ENCODE measurements around the gene IFITM10.

The IFITM10 gene

GRCh38 chr11:1785749-1786413 lies 35.5 kb upstream of the IFITM10 start:
- no peak for DNase-seq (ENCODE audit: low read depth, low spot score)
- Histone ChIP-seq H3K4me3 (ENCODE audit: insufficient read length, low read depth) (no peak overlapping the region), H3K4me1 (ENCODE audit: insufficient read depth, insufficient read length) (peaks cover 23% of the 10 kb centered on the region), H3K27me3 (ENCODE audit: insufficient read depth, insufficient read length) (no peaks in the 10 kb centered on the region), H3K9me3 (ENCODE audit: insufficient read depth, low read length) (no peaks in the 10 kb centered on the region), H3K36me3 (ENCODE audit: insufficient read depth, insufficient read length, low read length) (no peaks in the 10 kb centered on the region), H3K9ac (ENCODE audit: insufficient read length, low read depth) (no peak overlapping the region)
- TF ChIP-seq SUZ12 (IDR thresholded peaks at IDR 0.05; ENCODE audit: extremely low read depth, insufficient read depth, insufficient read length) = no peak
- no peak for TF ChIP-seq ZNF274 (IDR thresholded peaks at IDR 0.05; ENCODE audit: low read depth, low read length)
- no peak for TF ChIP-seq YY1 (IDR thresholded peaks at IDR 0.05; ENCODE audit: insufficient read depth, insufficient read length)

DNA sequence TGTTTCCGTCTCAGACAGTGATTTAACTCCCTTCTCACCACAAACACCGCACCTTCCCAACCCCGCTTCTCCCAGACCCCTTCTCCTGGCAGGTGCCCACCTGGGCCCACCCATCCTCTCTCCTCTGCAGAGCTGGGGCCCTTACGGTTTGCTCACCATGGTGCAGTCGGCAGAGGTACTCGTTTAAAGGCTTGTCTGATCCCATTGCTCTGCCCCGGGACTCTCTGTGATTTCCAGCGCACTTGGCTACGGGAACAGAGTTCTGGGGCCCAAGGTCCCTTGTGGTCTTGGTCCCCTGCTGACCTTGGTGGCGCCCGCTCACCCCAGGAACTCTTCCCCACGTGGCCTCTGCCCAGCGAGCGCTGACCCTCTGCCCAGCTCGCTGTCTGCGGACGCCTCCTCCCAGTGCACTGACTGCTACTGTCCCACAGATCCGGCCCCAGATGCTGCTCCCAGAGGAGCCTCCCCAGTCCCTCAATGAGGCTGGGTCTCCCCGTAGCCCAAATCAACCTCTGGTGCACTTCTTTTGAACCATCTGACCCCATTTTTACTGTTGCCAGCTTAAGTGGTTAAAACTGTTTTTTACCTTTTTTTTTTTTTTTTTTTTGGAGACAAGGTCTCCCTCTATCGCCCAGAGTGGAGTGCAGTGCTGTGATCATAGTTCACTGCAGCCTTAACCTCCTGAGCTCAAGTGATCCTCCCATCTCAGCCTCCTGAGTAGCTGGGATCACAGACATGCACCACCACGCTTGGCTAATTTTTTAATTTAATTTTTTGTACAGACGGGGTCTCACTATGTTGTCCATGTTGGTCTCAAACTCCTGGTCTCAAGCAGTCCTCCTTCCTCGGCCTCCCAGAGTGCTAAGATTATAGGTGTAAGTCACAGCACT lies 34.6 kb upstream of the IFITM10 start:
- Histone ChIP-seq H3K9me3 (ENCODE audit: insufficient read depth, low read length) (no peaks in the 10 kb centered on the region), H3K27me3 (ENCODE audit: insufficient read depth, insufficient read length) (no peaks in the 10 kb centered on the region), H3K36me3 (ENCODE audit: insufficient read depth, insufficient read length, low read length) (no peaks in the 10 kb centered on the region), H3K4me1 (ENCODE audit: insufficient read depth, insufficient read length) (peaks cover 23% of the 10 kb centered on the region), H3K9ac (ENCODE audit: insufficient read length, low read depth) (no peak overlapping the region), H3K4me3 (ENCODE audit: insufficient read length, low read depth) (no peak overlapping the region)
- TF ChIP-seq ZNF274 (IDR thresholded peaks at IDR 0.05; ENCODE audit: low read depth, low read length) = no peak
- DNase-seq (ENCODE audit: low read depth, low spot score) = no peak

DNA sequence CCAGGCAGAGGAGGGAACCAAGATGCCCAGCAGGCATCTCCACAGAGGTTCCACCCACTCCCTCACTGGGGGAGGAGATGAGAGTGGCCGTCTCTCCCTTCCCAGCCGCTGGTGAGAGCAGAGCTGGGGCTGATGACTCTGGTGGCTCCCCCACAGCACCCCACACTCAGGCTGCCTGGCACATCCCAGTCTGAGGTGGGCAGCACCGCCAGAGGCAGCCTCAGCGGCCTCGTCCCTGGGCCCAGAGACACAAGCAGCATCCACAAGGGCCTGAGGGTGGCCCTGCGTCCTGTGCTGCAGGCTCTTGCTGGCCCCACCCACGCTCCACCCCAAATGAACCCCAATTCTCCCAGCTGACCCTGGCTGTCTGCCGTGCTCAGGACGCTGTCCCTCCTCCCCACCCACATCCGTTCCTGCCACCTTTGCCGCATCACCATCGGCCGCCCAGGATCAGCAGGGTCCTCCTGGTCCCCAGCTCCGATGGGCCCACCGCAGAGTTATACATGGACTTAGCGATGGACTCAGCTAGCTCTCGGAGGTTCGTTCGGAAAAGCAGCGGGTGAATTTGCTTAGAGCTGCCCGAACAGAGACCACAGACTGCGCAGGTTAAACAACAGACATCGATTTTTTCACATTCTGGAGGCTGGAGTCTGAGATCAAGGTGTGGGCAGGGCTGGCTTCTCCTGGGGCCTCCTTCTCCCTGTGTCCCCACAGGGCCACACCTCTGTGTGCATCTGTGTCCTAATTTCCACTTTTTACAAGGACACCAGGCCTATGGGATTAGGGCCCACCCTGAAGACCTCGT lies 33.5 kb upstream of the IFITM10 start:
- no peaks in the 10 kb centered on the region for H3K9me3 ChIP-seq (ENCODE audit: insufficient read depth, low read length)
- H3K9ac ChIP-seq (ENCODE audit: insufficient read length, low read depth) = no peak overlapping the region
- no peak for DNase-seq (ENCODE audit: low read depth, low spot score)
- TF ChIP-seq YY1 (IDR thresholded peaks at IDR 0.05; ENCODE audit: insufficient read depth, insufficient read length) (no peak), SUZ12 (IDR thresholded peaks at IDR 0.05; ENCODE audit: extremely low read depth, insufficient read depth, insufficient read length) (no peak), ZNF274 (IDR thresholded peaks at IDR 0.05; ENCODE audit: low read depth, low read length) (no peak)
- H3K36me3 ChIP-seq (ENCODE audit: insufficient read depth, insufficient read length, low read length) = no peaks in the 10 kb centered on the region
- peaks cover 23% of the 10 kb centered on the region for H3K4me1 ChIP-seq (ENCODE audit: insufficient read depth, insufficient read length)
- H3K4me3 ChIP-seq (ENCODE audit: insufficient read length, low read depth) = no peak overlapping the region
- H3K27me3 ChIP-seq (ENCODE audit: insufficient read depth, insufficient read length) = peaks cover under 1% of the 10 kb centered on the region

DNA sequence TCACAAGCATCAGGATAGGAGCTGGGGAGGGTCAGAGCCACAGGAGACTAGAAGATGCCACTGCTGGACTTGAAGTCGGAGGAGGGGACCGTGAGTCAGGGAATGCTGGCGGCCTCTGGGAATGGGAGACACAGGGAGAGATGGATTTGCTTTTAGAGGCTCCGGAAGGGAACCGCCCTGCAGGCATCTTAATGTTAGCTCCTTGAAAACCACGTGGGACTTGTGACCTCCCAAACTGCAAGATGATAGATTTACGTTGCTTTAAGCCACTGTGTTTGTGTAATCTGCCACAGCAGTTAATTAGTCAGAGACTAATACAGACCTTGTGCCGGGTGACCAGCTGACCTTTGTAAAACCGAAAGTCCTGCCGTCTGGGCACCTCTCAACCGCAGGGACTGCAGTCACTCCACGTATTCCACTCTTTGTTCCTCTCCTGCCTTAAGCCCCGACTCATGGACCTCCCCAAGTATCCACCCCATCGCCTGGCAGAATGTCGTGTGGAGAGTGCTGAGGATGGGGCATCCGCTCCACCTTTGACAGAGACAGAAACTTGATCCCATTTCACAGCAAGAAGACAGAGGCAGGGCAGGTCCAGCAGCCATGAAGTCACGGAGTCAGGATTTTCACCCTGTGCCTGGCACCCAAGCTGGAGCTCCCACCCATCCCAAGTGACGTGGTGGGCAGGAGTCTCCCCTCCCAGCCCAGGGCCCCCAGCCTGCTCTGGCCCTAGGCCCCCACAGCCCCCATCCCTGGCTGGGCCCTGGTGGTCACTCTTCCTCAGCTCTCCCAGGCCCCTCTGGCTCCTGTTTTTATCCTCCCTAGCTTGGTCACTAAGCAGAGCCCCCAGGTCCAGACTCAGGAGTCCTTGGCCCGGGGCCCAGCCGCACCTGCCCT lies 32.7 kb upstream of the IFITM10 start:
- Histone ChIP-seq H3K9me3 (ENCODE audit: insufficient read depth, low read length) (no peaks in the 10 kb centered on the region), H3K4me1 (ENCODE audit: insufficient read depth, insufficient read length) (peaks cover 23% of the 10 kb centered on the region), H3K9ac (ENCODE audit: insufficient read length, low read depth) (no peak overlapping the region), H3K36me3 (ENCODE audit: insufficient read depth, insufficient read length, low read length) (no peaks in the 10 kb centered on the region), H3K4me3 (ENCODE audit: insufficient read length, low read depth) (no peak overlapping the region), H3K27me3 (ENCODE audit: insufficient read depth, insufficient read length) (peaks cover 4% of the 10 kb centered on the region)
- TF ChIP-seq YY1 (IDR thresholded peaks at IDR 0.05; ENCODE audit: insufficient read depth, insufficient read length) (no peak), ZNF274 (IDR thresholded peaks at IDR 0.05; ENCODE audit: low read depth, low read length) (no peak), SUZ12 (IDR thresholded peaks at IDR 0.05; ENCODE audit: extremely low read depth, insufficient read depth, insufficient read length) (no peak)
- DNase-seq (ENCODE audit: low read depth, low spot score) = no peak

DNA sequence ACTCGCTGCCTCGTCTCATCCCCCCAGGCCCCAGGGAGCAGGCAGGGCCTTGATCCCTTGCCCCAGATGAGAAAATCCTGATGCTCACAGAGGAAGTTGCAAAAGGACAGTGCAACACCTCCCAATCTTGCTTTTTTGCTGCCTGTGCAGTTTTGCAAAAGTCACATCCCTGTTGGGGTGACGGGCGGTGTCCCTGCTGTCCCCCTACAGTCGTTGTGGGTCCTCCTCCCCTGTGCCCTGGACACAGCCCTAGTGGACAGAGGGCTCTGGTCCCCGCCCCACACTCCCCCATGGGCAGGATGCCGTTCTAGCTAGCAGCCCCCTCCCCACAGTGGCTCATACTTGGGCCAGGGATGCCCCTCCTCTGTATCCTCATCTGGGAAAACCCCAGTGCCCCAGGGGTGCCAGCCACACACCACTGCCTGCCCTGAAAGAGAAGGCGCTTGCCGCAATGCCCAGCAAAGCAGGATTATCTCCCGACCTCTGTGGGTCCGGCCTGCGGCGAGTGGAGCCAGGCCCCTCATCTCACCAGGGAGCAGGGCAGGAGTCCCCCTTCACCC lies 31.7 kb upstream of the IFITM10 start:
- peaks cover 23% of the 10 kb centered on the region for H3K4me1 ChIP-seq (ENCODE audit: insufficient read depth, insufficient read length)
- no peak for DNase-seq (ENCODE audit: low read depth, low spot score)
- no peaks in the 10 kb centered on the region for H3K36me3 ChIP-seq (ENCODE audit: insufficient read depth, insufficient read length, low read length)
- no peak for TF ChIP-seq ZNF274 (IDR thresholded peaks at IDR 0.05; ENCODE audit: low read depth, low read length)
- TF ChIP-seq YY1 (IDR thresholded peaks at IDR 0.05; ENCODE audit: insufficient read depth, insufficient read length) = no peak
- no peak for TF ChIP-seq SUZ12 (IDR thresholded peaks at IDR 0.05; ENCODE audit: extremely low read depth, insufficient read depth, insufficient read length)
- no peaks in the 10 kb centered on the region for H3K9me3 ChIP-seq (ENCODE audit: insufficient read depth, low read length)
- peaks cover 4% of the 10 kb centered on the region for H3K27me3 ChIP-seq (ENCODE audit: insufficient read depth, insufficient read length)
- no peak overlapping the region for H3K9ac ChIP-seq (ENCODE audit: insufficient read length, low read depth)
- no peak overlapping the region for H3K4me3 ChIP-seq (ENCODE audit: insufficient read length, low read depth)

DNA sequence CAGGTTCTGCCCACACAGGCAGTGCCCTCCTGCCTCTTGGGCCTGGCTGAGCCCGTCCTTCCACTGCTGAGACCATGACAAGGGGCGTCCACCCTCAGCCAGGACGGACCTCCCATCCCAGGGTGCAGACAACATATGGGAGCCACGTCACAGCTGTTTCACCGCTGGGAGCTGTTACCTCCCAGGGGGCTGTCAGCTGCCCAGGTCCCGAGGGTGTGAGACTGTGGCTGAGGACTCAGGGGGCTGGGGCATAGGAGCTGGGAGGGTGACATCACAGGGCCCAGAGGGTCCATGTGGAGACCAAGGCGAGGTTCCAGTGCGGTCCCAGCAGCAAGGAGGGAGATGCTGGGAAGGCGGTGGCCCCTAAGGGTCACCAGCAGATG lies 31.2 kb upstream of the IFITM10 start:
- Histone ChIP-seq H3K36me3 (ENCODE audit: insufficient read depth, insufficient read length, low read length) (no peaks in the 10 kb centered on the region), H3K4me1 (ENCODE audit: insufficient read depth, insufficient read length) (peaks cover 23% of the 10 kb centered on the region), H3K27me3 (ENCODE audit: insufficient read depth, insufficient read length) (peaks cover 4% of the 10 kb centered on the region), H3K9ac (ENCODE audit: insufficient read length, low read depth) (peak overlapping the region; percentile 33), H3K9me3 (ENCODE audit: insufficient read depth, low read length) (no peaks in the 10 kb centered on the region), H3K4me3 (ENCODE audit: insufficient read length, low read depth) (no peak overlapping the region)
- TF ChIP-seq SUZ12 (IDR thresholded peaks at IDR 0.05; ENCODE audit: extremely low read depth, insufficient read depth, insufficient read length) (no peak), ZNF274 (IDR thresholded peaks at IDR 0.05; ENCODE audit: low read depth, low read length) (no peak), YY1 (IDR thresholded peaks at IDR 0.05; ENCODE audit: insufficient read depth, insufficient read length) (no peak)
- no peak for DNase-seq (ENCODE audit: low read depth, low spot score)
